Natural killer cell (primary cell): ENCODE results near the gene ASPDH. TPM values are rescaled to one million over a fixed set of nuclear protein-coding genes. Genes with fewer than 3 reads are reported as not detected.
A peak's percentile ranks its signal among the peaks of the same experiment; 100 is the strongest.

Experiments
- ATAC-seq, 3 donors: fragments of 150-1000 bp in 2 of 3; fragments of 200-7000 bp in 1 of 3; cut with Tn5 transposase; 1 replicate in 1 of 3; 2 replicates in 2 of 3; pipeline ENCODE4 v1.10.0; 2021; ENCODE audit warnings: mild to moderate bottlenecking in 2 of 3, moderate library complexity in 2 of 3
- DNase-seq, 2 donors: peaks; one replicate each; pipeline versions ENCODE4 v3.0.0 to v3.0.0-alpha.2; 2013 to 2021; ENCODE audit warnings: mixed read lengths in 1 of 2
- H3K27ac ChIP-seq: one replicate; pipeline ENCODE4 v1.5.1; 2013; ENCODE audit warnings: mild to moderate bottlenecking, low read length
- H3K27me3 ChIP-seq: one replicate; pipeline ENCODE4 v1.6.1; 2013; ENCODE audit warnings: low read length; ENCODE audit not compliant: control insufficient read depth, insufficient read depth
- H3K36me3 ChIP-seq: one replicate; pipeline ENCODE4 v1.6.1; 2013; ENCODE audit warnings: low read length; ENCODE audit not compliant: control insufficient read depth, insufficient read depth
- H3K4me1 ChIP-seq: one replicate; pipeline ENCODE4 v1.6.1; 2013; ENCODE audit warnings: low read length; ENCODE audit not compliant: control insufficient read depth, insufficient read depth
- H3K4me3 ChIP-seq: one replicate; pipeline ENCODE4 v1.5.1; 2013; ENCODE audit warnings: low read length
- H3K9me3 ChIP-seq: one replicate; pipeline ENCODE4 v1.6.1; 2013; ENCODE audit warnings: low read length; ENCODE audit not compliant: control insufficient read depth, insufficient read depth
- H3K27ac Mint-ChIP-seq, 2 donors: one replicate each; pipeline ENCODE4 v1.8.0; 2022; ENCODE audit warnings: mild to moderate bottlenecking in 2 of 2, mixed read lengths in 2 of 2, moderate library complexity in 1 of 2
- H3K27me3 Mint-ChIP-seq, 2 donors: one replicate each; pipeline ENCODE4 v1.8.0; 2022; ENCODE audit warnings: low read depth in 2 of 2, mixed read lengths in 2 of 2
- H3K36me3 Mint-ChIP-seq: one replicate; pipeline ENCODE4 v1.8.0; 2022; ENCODE audit warnings: mixed read lengths
- H3K4me1 Mint-ChIP-seq, 2 donors: one replicate each; pipeline ENCODE4 v1.8.0; 2022; ENCODE audit warnings: mixed read lengths in 2 of 2
- H3K4me3 Mint-ChIP-seq: one replicate; pipeline ENCODE4 v1.8.0; 2022; ENCODE audit warnings: mild to moderate bottlenecking, moderate library complexity, mixed read lengths
- H3K9me3 Mint-ChIP-seq, 2 donors: one replicate each; pipeline ENCODE4 v1.8.0; 2022; ENCODE audit warnings: mixed read lengths in 2 of 2
- CTCF ChIP-seq: fragments of 200-600 bp; IDR thresholded peaks from one replicate; pipeline ENCODE4 v1.8.0; 2022; ENCODE audit warnings: antibody characterized with exemption
- WGBS: methylation state at CpG from one replicate; pipeline ENCODE4 v1.1.7; 2013; ENCODE audit warnings: missing lambda C conversion rate; ENCODE audit not compliant: insufficient coverage; 5-methylcytosine and 5-hydroxymethylcytosine counted together
- intact Hi-C: fragments of 100-400 bp; cut with micrococcal nuclease; formaldehyde crosslinking; loops from one replicate; pipeline ENCODE4 v1.14.2; 2022
- total RNA-seq, 4 donors: library from RNA; stranded (reverse); fragments of 120-200 nt in 1 of 4; gene quantifications; one replicate each; pipeline versions ENCODE4 v1.2.3 to v1.2.4, GENCODE V29; 2013 to 2022

The ASPDH gene
- total RNA-seq, 3 donors from 2014 or later (not counting 1 experiment from before 2014, with no cell fraction given) = not detected

GRCh38 chr19:50551034-50551714 lies 37.5 kb upstream of the ASPDH start:
- intact Hi-C loops = no loop called here
- ATAC-seq (no peak), DNase-seq (no peak)
- Mint-ChIP-seq H3K9me3 (no peaks in the 10 kb centered on the region), H3K36me3 (no peaks in the 10 kb centered on the region), H3K27ac (peak overlapping the region in 1 of 2 donors; percentile 37), H3K4me3 (no peak overlapping the region), H3K27me3 (peaks cover 41 to 54% of the 10 kb centered on the region in 2 donors), H3K4me1 (peaks cover 0 to 14% of the 10 kb centered on the region in 2 donors)
- Histone ChIP-seq H3K4me3 (no peak overlapping the region), H3K4me1 (peaks cover 3% of the 10 kb centered on the region), H3K27ac (no peak overlapping the region), H3K36me3 (no peaks in the 10 kb centered on the region), H3K27me3 (peaks cover 2% of the 10 kb centered on the region), H3K9me3 (no peaks in the 10 kb centered on the region)
- TF ChIP-seq CTCF = no peak
- WGBS = 5% methylated on average over 32 of the region's 32 CpGs

- no peak for TF ChIP-seq CTCF
- WGBS = 53% methylated on average over 8 of the region's 8 CpGs
- ATAC-seq = no peak
- no peaks in the 10 kb centered on the region for H3K4me1 ChIP-seq
- Mint-ChIP-seq H3K27ac (no peak overlapping the region), H3K36me3 (no peaks in the 10 kb centered on the region), H3K9me3 (no peaks in the 10 kb centered on the region), H3K27me3 (peaks cover 39 to 51% of the 10 kb centered on the region in 2 donors), H3K4me3 (no peak overlapping the region), H3K4me1 (peaks cover 0 to 11% of the 10 kb centered on the region in 2 donors)
- H3K36me3 ChIP-seq = no peaks in the 10 kb centered on the region
- no peak for DNase-seq
- no peak overlapping the region for H3K27ac ChIP-seq
- no peaks in the 10 kb centered on the region for H3K9me3 ChIP-seq
- intact Hi-C loops = no loop called here
- H3K27me3 ChIP-seq = no peaks in the 10 kb centered on the region
- H3K4me3 ChIP-seq = no peak overlapping the region
These were observed 36.9 kb upstream of the ASPDH start for GRCh38 chr19:50550594-50550966.

- H3K27me3 Mint-ChIP-seq = peaks cover 33 to 46% of the 10 kb centered on the region in 2 donors
- 81% methylated on average over 16 of the region's 17 CpGs for WGBS
- Histone ChIP-seq H3K4me1 (no peaks in the 10 kb centered on the region), H3K27me3 (no peaks in the 10 kb centered on the region), H3K27ac (no peak overlapping the region), H3K36me3 (no peaks in the 10 kb centered on the region), H3K9me3 (no peaks in the 10 kb centered on the region), H3K4me3 (no peak overlapping the region)
- no peak overlapping the region for H3K4me3 Mint-ChIP-seq
- no peak for DNase-seq
- H3K4me1 Mint-ChIP-seq = peaks cover 0 to 6% of the 10 kb centered on the region in 2 donors
- no peak for TF ChIP-seq CTCF
- H3K27ac Mint-ChIP-seq = no peak overlapping the region
- H3K36me3 Mint-ChIP-seq = no peaks in the 10 kb centered on the region
- no peak for ATAC-seq
- H3K9me3 Mint-ChIP-seq = no peaks in the 10 kb centered on the region
- intact Hi-C loops = no loop called here
These were observed 36.3 kb upstream of the ASPDH start for GRCh38 chr19:50549927-50550593.
